HG03354 (cell line): Measurements from ENCODE around the gene NUAK1.

Experiments
- ATAC-seq: cut with Tn5 transposase; IDR thresholded peaks from one replicate; pipeline ENCODE4 v1.9.1; 2021; ENCODE audit warnings: mild to moderate bottlenecking; ENCODE audit not compliant: unreplicated experiment, poor library complexity, severe bottlenecking

NUAK1 gene

GRCh38 chr12:106045251-106045674 is 93.5 kb downstream of the NUAK1 start:
- ATAC-seq, result no peak

- no peak for ATAC-seq
Measured at GRCh38 chr12:106044773-106045172, 94.0 kb downstream of the NUAK1 start.

- ATAC-seq, result no peak
Measured at GRCh38 chr12:106042037-106042436, 96.7 kb downstream of the NUAK1 start.

- ATAC-seq, result no peak
Measured at GRCh38 chr12:106040521-106040920, 98.2 kb downstream of the NUAK1 start.

GRCh38 chr12:106039646-106040404 is 98.9 kb downstream of the NUAK1 start:
- no peak for ATAC-seq

- ATAC-seq, result no peak
Measured at GRCh38 chr12:106039242-106039641, 99.5 kb downstream of the NUAK1 start.

GRCh38 chr12:106037524-106038298 is 101.0 kb downstream of the NUAK1 start:
- no peak for ATAC-seq

- no peak for ATAC-seq
Measured at GRCh38 chr12:106035421-106035820, 103.3 kb downstream of the NUAK1 start.

GRCh38 chr12:106034316-106034715 is 104.4 kb downstream of the NUAK1 start:
- ATAC-seq, result no peak

- ATAC-seq, result no peak
Measured at GRCh38 chr12:106033161-106033675, 105.5 kb downstream of the NUAK1 start.

- no peak for ATAC-seq
Measured at GRCh38 chr12:106032623-106032925, 106.2 kb downstream of the NUAK1 start.

- no peak for ATAC-seq
Measured at GRCh38 chr12:106031761-106032622, 106.8 kb downstream of the NUAK1 start.

- ATAC-seq, result no peak
Measured at GRCh38 chr12:106030210-106031071, 108.3 kb downstream of the NUAK1 start.

- ATAC-seq, result no peak
Measured at GRCh38 chr12:106029532-106029931, 109.2 kb downstream of the NUAK1 start.

- no peak for ATAC-seq
Measured at GRCh38 chr12:106027911-106028310, 110.8 kb downstream of the NUAK1 start.

- no peak for ATAC-seq
Measured at GRCh38 chr12:106027286-106027685, 111.5 kb downstream of the NUAK1 start.

- no peak for ATAC-seq
Measured at GRCh38 chr12:106025129-106025528, 113.6 kb downstream of the NUAK1 start.

- ATAC-seq, result no peak
Measured at GRCh38 chr12:106023039-106023438, 115.7 kb downstream of the NUAK1 start.

- no peak for ATAC-seq
Measured at GRCh38 chr12:106022568-106023012, 116.2 kb downstream of the NUAK1 start.
